Activated CD8-positive, alpha-beta T cell treated with anti-CD3 and anti-CD28 coated beads for 36 hours (primary cell): ENCODE results near the gene ANKRD44. TPM values are rescaled to one million over a fixed set of nuclear protein-coding genes. Genes with fewer than 3 reads are reported as not detected.
A peak's percentile ranks its signal among the peaks of the same experiment; 100 is the strongest.

Experiments used
- ATAC-seq: fragments of 200-7000 bp; cut with Tn5 transposase; one replicate; pipeline ENCODE4 v1.10.0; 2021; ENCODE audit warnings: mild to moderate bottlenecking, moderate library complexity
- CTCF ChIA-PET: fragments of 350-600 bp; sonication (Branson Sonifier 250); formaldehyde crosslinking; loops from one replicate; lab custom pipeline; 2021; ENCODE audit warnings: antibody characterized with exemption; lab: Charles Lee
- POLR2A ChIA-PET: fragments of 350-600 bp; sonication (Branson Sonifier 250); formaldehyde crosslinking; loops from one replicate; lab custom pipeline; 2021; ENCODE audit warnings: antibody characterized with exemption; lab: Charles Lee
- DNase-seq: peaks from one replicate; pipeline ENCODE4 v3.0.0-alpha.2; 2020
- H3K27ac Mint-ChIP-seq: one replicate; pipeline ENCODE4 v1.8.0; 2021; ENCODE audit warnings: mild to moderate bottlenecking, mixed read lengths
- H3K27me3 Mint-ChIP-seq: one replicate; pipeline ENCODE4 v1.8.0; 2021; ENCODE audit warnings: mixed read lengths
- H3K36me3 Mint-ChIP-seq: one replicate; pipeline ENCODE4 v1.8.0; 2021; ENCODE audit warnings: low read depth, mixed read lengths
- H3K4me1 Mint-ChIP-seq: one replicate; pipeline ENCODE4 v1.8.0; 2021; ENCODE audit warnings: low read depth, mixed read lengths
- H3K4me3 Mint-ChIP-seq: one replicate; pipeline ENCODE4 v1.8.0; 2021; ENCODE audit warnings: mild to moderate bottlenecking, moderate library complexity, mixed read lengths
- H3K9me3 Mint-ChIP-seq: one replicate; pipeline ENCODE4 v1.8.0; 2021; ENCODE audit warnings: mixed read lengths
- CTCF ChIP-seq: fragments of 200-600 bp; IDR thresholded peaks from one replicate; pipeline ENCODE4 v1.8.0; 2022; ENCODE audit warnings: antibody characterized with exemption, mild to moderate bottlenecking
- intact Hi-C: fragments of 100-400 bp; cut with micrococcal nuclease; formaldehyde crosslinking; loops from one replicate; pipeline ENCODE4 v1.10.0; 2022
- total RNA-seq, 2 experiments: library from RNA; stranded (reverse); gene quantifications; one replicate each; pipeline ENCODE4 v1.2.3, GENCODE V29; 2021

The ANKRD44 gene
- total RNA-seq, 2 experiments from 2014 or later: 131 to 132 TPM

GRCh38 chr2:197138506-197138905, 172.1 kb downstream of the ANKRD44 start:
- peak overlapping the region; percentile 88 for H3K27ac Mint-ChIP-seq
- no peaks in the 10 kb centered on the region for H3K27me3 Mint-ChIP-seq
- DNase-seq (no peak), ATAC-seq (peak; percentile 18)
- H3K36me3 Mint-ChIP-seq: peaks cover 44% of the 10 kb centered on the region
- POLR2A ChIA-PET: interaction anchor here (2.4 kb wide), 1 partner anchor 11 kb away, joined by 7 read pairs; no protein-coding TSS in a partner anchor
- peak overlapping the region; percentile 26 for H3K4me3 Mint-ChIP-seq
- TF ChIP-seq CTCF: no peak
- CTCF ChIA-PET: interaction anchor here (2.1 to 6.3 kb wide), 4 partner anchors 11 to 25 kb away, joined by 8 to 45 read pairs (median 9); no protein-coding TSS in a partner anchor
- H3K4me1 Mint-ChIP-seq: peaks cover 83% of the 10 kb centered on the region
- intact Hi-C loops: no loop called here
- no peaks in the 10 kb centered on the region for H3K9me3 Mint-ChIP-seq

GRCh38 chr2:197137826-197138477, 172.6 kb downstream of the ANKRD44 start:
- peak overlapping the region; percentile 26 for H3K4me3 Mint-ChIP-seq
- peaks cover 49% of the 10 kb centered on the region for H3K36me3 Mint-ChIP-seq
- CTCF ChIA-PET: interaction anchor here (0.8 to 6.3 kb wide), 10 partner anchors 11 to 173 kb away, joined by 3 to 45 read pairs (median 6); no protein-coding TSS in a partner anchor
- TF ChIP-seq CTCF: no peak
- H3K27ac Mint-ChIP-seq: peak overlapping the region; percentile 88
- no peaks in the 10 kb centered on the region for H3K9me3 Mint-ChIP-seq
- no peaks in the 10 kb centered on the region for H3K27me3 Mint-ChIP-seq
- peaks cover 88% of the 10 kb centered on the region for H3K4me1 Mint-ChIP-seq
- POLR2A ChIA-PET: interaction anchor here (0.9 to 2.4 kb wide), 2 partner anchors 11 to 21 kb away, joined by 3 to 7 read pairs; no protein-coding TSS in a partner anchor
- DNase-seq: no peak
- peak; percentile 57 for ATAC-seq
- intact Hi-C loops: no loop called here

- no peaks in the 10 kb centered on the region for H3K9me3 Mint-ChIP-seq
- H3K4me1 Mint-ChIP-seq: peaks cover 89% of the 10 kb centered on the region
- no peak for TF ChIP-seq CTCF
- H3K36me3 Mint-ChIP-seq: peaks cover 48% of the 10 kb centered on the region
- no peak for DNase-seq
- H3K4me3 Mint-ChIP-seq: no peak overlapping the region
- ChIA-PET POLR2A (interaction anchor here (0.9 to 2.4 kb wide), 3 partner anchors 10 to 24 kb away, joined by 3 to 7 read pairs (median 5); no protein-coding TSS in a partner anchor), CTCF (interaction anchor here (0.7 to 6.3 kb wide), 13 partner anchors 8 to 258 kb away, joined by 3 to 45 read pairs (median 6); no protein-coding TSS in a partner anchor)
- peak overlapping the region; percentile 88 for H3K27ac Mint-ChIP-seq
- intact Hi-C loops: no loop called here
- ATAC-seq: no peak
- no peaks in the 10 kb centered on the region for H3K27me3 Mint-ChIP-seq
Measured at GRCh38 chr2:197137231-197137630, 173.3 kb downstream of the ANKRD44 start.

GRCh38 chr2:197136452-197136851, 174.1 kb downstream of the ANKRD44 start:
- ATAC-seq: no peak
- Mint-ChIP-seq H3K36me3 (peaks cover 52% of the 10 kb centered on the region), H3K4me3 (no peak overlapping the region)

More at GRCh38 chr2:197136452-197136851, 174.1 kb downstream of the ANKRD44 start:
- DNase-seq: no peak
- Mint-ChIP-seq H3K27ac (peak overlapping the region; percentile 88), H3K4me1 (peaks cover 90% of the 10 kb centered on the region), H3K27me3 (no peaks in the 10 kb centered on the region), H3K9me3 (no peaks in the 10 kb centered on the region)
- ChIA-PET CTCF (interaction anchor here (0.9 to 6.3 kb wide), 9 partner anchors 9 to 262 kb away, joined by 3 to 45 read pairs (median 6); no protein-coding TSS in a partner anchor), POLR2A (interaction anchor here (0.6 to 2.4 kb wide), 6 partner anchors 9 to 172 kb away, joined by 3 to 7 read pairs (median 4); no protein-coding TSS in a partner anchor)
- TF ChIP-seq CTCF: no peak
- intact Hi-C loops: no loop called here
